ENCODE results near the gene GATA1.

DNA sequence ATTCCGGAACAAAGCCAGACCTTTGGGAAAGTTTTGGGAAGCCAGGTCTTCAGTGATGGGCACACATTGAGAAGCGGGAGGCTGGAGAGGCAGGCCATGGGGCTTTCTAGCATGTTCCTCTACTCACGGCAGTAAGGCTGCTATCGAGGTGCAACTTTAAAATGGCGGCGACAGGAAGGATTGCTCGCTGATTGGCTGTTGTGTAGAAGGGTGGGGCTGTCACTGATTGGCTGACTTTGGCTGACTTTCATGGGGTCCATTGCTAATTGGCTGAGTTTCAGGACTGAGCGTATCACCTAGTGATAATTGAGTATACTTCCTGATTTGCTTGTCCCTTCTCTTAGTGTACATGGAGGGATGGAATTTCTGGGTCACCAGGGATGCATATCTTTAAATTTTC lies 44.6 kb upstream of the GATA1 start:
- TF ChIP-seq, protein P1, sequence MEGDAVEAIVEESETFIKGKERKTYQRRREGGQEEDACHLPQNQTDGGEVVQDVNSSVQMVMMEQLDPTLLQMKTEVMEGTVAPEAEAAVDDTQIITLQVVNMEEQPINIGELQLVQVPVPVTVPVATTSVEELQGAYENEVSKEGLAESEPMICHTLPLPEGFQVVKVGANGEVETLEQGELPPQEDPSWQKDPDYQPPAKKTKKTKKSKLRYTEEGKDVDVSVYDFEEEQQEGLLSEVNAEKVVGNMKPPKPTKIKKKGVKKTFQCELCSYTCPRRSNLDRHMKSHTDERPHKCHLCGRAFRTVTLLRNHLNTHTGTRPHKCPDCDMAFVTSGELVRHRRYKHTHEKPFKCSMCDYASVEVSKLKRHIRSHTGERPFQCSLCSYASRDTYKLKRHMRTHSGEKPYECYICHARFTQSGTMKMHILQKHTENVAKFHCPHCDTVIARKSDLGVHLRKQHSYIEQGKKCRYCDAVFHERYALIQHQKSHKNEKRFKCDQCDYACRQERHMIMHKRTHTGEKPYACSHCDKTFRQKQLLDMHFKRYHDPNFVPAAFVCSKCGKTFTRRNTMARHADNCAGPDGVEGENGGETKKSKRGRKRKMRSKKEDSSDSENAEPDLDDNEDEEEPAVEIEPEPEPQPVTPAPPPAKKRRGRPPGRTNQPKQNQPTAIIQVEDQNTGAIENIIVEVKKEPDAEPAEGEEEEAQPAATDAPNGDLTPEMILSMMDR (IDR thresholded peaks at IDR 0.05) = no peak
- TF ChIP-seq POLR2A (IDR thresholded peaks at IDR 0.05; ENCODE audit: low read length) (no peak), USF2 (IDR thresholded peaks at IDR 0.05) (no peak), EP300 (IDR thresholded peaks at IDR 0.05) (no peak), TP53 (CRISPR knock-in tag; IDR thresholded peaks at IDR 0.05) (no peak), CEBPB (IDR thresholded peaks at IDR 0.05) (no peak), MYC (IDR thresholded peaks at IDR 0.05; ENCODE audit: borderline replicate concordance, low read length) (no peak), CHD2 (IDR thresholded peaks at IDR 0.05; ENCODE audit: low read length, partially characterized antibody) (no peak), RCOR1 (IDR thresholded peaks at IDR 0.05; ENCODE audit: low read depth, low read length) (no peak), JUN (IDR thresholded peaks at IDR 0.05) (no peak), ZSCAN20 (CRISPR knock-in tag; IDR thresholded peaks at IDR 0.05) (no peak), SMC3 (IDR thresholded peaks at IDR 0.05) (no peak)
- TF ChIP-seq, protein P2, sequence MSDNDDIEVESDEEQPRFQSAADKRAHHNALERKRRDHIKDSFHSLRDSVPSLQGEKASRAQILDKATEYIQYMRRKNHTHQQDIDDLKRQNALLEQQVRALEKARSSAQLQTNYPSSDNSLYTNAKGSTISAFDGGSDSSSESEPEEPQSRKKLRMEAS (IDR thresholded peaks at IDR 0.05) = no peak
- TF ChIP-seq, protein P3, sequence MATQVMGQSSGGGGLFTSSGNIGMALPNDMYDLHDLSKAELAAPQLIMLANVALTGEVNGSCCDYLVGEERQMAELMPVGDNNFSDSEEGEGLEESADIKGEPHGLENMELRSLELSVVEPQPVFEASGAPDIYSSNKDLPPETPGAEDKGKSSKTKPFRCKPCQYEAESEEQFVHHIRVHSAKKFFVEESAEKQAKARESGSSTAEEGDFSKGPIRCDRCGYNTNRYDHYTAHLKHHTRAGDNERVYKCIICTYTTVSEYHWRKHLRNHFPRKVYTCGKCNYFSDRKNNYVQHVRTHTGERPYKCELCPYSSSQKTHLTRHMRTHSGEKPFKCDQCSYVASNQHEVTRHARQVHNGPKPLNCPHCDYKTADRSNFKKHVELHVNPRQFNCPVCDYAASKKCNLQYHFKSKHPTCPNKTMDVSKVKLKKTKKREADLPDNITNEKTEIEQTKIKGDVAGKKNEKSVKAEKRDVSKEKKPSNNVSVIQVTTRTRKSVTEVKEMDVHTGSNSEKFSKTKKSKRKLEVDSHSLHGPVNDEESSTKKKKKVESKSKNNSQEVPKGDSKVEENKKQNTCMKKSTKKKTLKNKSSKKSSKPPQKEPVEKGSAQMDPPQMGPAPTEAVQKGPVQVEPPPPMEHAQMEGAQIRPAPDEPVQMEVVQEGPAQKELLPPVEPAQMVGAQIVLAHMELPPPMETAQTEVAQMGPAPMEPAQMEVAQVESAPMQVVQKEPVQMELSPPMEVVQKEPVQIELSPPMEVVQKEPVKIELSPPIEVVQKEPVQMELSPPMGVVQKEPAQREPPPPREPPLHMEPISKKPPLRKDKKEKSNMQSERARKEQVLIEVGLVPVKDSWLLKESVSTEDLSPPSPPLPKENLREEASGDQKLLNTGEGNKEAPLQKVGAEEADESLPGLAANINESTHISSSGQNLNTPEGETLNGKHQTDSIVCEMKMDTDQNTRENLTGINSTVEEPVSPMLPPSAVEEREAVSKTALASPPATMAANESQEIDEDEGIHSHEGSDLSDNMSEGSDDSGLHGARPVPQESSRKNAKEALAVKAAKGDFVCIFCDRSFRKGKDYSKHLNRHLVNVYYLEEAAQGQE (IDR thresholded peaks at IDR 0.05) = no peak
